GM21723 (cell line): ENCODE data around the gene GFRA1.

Source experiments
- ATAC-seq: cut with Tn5 transposase; IDR thresholded peaks from one replicate; pipeline ENCODE4 v1.9.1; 2021; ENCODE audit warnings: mild to moderate bottlenecking, moderate library complexity; ENCODE audit not compliant: unreplicated experiment

Gene GFRA1

DNA sequence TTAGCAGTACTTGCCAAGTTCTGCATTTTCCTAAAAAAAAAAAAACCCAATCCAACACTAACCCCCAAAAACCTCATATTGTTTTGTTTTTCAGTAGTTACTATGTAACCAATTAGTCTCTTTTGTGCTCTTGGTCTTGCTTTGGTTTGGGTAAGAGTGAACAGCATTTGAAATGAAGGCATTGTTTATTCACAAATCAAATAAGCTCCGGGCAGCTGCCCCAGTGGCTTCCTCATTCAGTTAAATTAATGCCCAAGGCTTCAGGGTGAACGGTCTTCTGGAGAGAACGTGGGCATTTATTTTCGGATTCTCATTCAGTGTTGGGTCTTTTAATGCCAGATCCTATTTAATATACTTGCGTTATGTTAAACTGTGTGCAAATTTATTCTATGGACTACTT, 108.7 kb downstream of the GFRA1 start:
- no peak for ATAC-seq

DNA sequence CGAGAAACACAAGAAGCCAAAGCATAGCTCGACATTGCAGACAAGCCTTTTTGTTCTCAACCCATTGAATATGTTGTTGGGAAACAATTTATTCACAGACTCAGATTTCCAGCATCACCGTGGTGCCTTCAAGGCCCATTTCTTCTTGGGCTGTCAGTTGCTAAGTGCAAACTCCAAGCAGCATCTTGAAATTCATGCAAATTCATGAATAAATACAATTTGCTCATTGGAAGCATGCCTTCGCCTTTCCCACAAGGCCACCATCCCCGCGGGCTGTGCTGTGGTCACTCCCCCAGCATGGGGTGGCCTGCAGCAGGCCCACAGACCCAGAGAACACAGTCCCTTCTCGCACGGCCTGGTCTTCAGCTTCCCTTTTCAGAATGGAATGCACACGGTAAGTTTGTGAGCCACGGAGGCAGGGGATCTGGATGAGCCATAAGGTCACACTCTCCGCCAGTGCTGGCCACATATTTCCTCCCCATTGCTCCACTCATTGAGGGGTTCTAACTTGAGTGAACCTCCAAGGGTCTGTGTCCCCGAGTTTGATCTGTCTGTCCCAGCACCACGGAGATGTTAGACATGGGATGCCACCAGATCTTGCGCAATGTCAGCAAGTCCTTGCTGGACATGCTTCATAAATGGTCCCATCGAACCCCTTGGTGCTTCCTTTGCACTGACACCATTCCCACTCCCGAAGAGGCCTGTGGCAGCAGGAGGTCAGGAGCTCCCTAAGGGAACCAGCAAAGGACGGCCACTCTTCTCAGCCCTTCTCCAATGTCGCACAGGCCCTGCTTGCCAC, 109.5 kb downstream of the GFRA1 start:
- no peak for ATAC-seq

GRCh38 chr10:116162851-116163250, 110.2 kb downstream of the GFRA1 start:
- ATAC-seq = no peak

DNA sequence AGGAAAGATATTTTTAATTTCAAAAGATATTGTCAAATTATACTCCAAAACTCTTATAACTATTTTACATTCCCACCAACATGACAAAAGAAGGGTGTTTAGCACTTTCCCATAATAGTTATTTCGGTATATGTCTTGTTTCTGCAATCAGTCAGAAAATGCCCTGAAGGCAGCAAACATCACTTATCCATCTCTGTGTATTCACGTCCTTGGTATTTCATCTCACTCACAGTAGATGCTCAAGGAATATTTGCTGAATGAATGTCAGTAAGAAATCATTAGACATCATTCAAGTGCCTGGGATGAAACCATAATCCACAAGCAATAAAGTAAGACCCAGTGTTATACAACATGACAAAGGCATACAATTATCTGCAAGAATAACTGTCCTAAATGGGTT, 112.7 kb downstream of the GFRA1 start:
- no peak for ATAC-seq

DNA sequence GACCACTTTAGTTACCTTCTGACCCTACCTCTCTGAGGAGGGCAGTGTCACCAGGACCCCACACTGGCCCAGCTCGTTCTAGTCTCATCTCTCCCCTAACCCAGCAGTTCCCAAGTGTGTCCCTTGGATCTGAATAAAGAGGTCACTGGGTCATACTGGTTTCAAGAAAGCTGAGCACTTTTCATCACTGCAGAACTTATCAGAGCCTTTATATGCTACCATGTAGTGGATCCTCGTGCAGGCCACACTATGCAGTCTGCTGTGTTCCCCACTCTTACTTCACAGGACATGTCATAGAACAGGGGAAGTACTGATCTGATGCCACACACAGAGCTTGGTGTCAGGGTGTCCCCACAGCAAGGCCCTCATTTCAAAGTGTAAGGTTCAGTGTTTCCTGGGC, 113.8 kb downstream of the GFRA1 start:
- ATAC-seq = no peak

GRCh38 chr10:116158036-116158435, 115.0 kb downstream of the GFRA1 start:
- ATAC-seq = no peak

GRCh38 chr10:116157485-116157884, 115.5 kb downstream of the GFRA1 start:
- no peak for ATAC-seq

DNA sequence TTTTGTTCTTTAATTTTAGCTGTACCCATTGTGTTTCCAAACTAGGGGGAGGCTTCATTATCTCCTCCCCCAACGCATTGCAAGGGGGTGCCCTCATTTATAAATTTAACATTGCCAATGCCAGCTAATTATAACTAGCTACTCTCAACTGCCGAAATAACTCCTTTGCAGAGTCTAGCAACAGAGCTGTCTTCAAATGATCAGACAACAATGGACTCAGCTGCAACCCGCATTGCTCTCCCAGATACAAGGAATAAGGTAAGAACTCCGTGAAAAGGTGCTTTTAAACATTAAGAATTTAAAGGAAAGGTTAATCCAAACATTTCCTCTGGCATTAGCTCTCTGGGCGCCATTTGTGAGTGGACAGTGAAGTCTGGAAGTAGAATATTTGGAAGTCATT, 116.2 kb downstream of the GFRA1 start:
- no peak for ATAC-seq

GRCh38 chr10:116155191-116155590, 117.8 kb downstream of the GFRA1 start:
- ATAC-seq = no peak

DNA sequence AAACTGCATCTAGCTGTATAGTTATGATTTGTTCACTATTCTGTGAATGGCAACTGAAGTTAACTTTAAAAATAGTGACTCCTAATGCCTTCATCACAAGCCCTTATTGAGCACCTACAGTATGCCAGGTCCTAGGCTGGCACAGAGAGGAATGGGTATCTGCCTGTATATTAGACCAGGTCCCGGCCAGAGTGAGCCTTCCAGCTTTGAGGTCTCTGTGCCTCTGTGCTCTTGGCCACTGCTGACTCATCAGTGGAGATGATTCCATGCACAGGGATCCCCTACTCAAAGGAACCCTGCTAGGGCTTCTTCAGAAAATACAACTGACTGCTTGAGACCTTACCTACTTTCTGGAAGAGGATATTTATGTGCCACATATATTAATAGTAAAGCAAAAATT, 118.4 kb downstream of the GFRA1 start:
- no peak for ATAC-seq

GRCh38 chr10:116151076-116151475, 121.9 kb downstream of the GFRA1 start:
- ATAC-seq = no peak

GRCh38 chr10:116150606-116151005, 122.4 kb downstream of the GFRA1 start:
- no peak for ATAC-seq

DNA sequence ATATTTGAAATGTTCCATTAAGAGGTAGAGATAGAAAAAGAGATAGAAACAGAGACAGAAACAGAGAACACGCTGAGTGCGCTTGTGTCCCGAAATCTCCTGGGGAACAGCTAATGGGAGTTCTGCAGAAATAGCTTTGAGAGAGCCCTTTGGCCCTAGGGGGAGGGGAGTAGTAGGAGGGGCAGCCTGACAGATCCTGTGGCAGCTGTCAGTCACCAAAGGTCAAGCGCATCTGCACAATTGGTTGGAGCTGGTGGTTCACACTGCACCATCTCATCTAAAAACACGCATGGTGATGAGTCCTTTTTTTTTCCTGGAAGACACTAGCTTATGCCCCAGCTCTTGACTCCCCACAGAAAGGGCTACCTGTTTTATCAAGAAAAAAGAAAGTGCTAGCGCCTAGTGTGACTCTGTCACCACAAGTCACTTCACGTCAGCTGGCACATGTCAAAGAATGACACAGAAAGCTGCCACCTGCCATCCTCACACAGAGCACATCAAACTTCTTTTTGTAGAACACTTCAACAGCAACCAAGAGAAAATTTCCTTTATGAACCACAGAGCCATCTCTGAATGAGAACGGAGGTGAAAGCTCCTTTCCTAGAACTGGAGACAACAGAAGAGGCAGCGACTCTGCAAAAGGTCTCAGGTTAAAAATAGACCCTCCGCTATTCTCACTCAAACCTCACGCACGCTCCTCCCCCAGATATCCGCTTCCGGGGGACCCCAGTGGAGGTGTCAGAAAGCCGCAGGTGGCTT, 125.7 kb downstream of the GFRA1 start:
- ATAC-seq = no peak

GRCh38 chr10:116146372-116147140, 126.5 kb downstream of the GFRA1 start:
- no peak for ATAC-seq

- ATAC-seq = no peak
These were observed 129.3 kb downstream of the GFRA1 start for GRCh38 chr10:116143673-116144222.

GRCh38 chr10:116141855-116142254, 131.2 kb downstream of the GFRA1 start:
- ATAC-seq = no peak

GRCh38 chr10:116141246-116141645, 131.8 kb downstream of the GFRA1 start:
- ATAC-seq = no peak

DNA sequence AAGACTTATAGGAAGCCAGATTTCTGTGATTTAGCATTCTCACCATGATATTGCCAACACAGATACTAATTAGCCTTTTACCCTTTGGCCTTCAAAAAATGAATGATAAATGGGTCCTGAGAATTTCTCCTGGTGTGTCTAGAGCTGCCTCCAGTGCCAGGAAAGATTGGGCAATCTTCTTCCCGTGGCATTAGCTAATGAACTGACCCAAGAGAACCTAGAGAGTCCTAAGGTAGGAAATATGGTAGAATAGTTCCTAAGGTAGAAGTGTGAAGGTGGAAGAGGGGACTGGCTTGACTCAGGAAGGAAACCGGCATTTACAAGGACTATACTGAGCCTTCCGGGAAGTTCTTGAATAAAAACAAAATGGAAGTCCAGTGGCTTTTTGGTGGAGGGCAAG, 133.1 kb downstream of the GFRA1 start:
- no peak for ATAC-seq

DNA sequence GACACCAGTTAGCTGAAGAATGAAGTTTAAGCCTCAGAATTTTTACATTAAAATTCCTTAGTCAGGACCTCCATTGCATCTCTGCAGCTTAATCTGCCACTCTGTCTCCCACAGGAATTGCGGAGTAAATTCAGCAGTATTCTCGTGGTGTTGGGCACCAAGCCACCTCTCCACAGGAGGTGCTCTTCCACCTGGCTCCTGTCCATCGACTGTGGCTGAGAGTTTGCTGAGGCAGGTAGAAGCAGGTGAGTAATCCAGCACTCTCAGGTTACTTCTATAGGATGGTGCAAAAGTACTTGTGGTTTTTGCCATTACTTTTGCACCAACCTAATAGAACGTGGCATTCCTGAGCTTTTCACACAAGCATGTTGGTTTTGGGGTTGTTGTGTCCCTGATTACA, 134.1 kb downstream of the GFRA1 start:
- ATAC-seq = no peak

- no peak for ATAC-seq
These were observed 136.7 kb downstream of the GFRA1 start for GRCh38 chr10:116136261-116136660.

DNA sequence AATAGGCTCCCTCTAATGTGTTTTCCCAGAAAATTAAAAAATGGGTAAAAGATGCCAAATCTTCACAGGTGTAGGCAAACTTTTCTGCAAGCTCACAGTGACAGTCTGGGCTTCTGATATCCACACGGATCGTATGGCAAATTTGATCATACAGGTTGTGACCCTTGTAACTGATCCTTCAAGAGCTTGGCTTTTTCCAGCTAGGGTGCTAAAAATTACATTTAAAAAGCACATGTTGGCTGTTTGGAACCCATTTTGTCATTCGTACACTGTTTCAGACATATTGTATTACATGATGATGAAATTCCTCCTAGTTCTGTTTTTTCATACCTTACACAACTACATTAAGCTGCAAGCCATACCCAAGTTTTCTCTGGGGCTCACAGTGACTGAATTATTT, 138.7 kb downstream of the GFRA1 start:
- ATAC-seq = no peak
